Measurements from ENCODE around the gene ARL13B. TPM values are rescaled to one million over a fixed set of nuclear protein-coding genes. Genes with fewer than 3 reads are reported as not detected.

The ARL13B gene
- total and polyA plus RNA-seq, 2 of the 13 experiments (the other 11 are each of a cell fraction or from before 2014, with no cell fraction given): 2.2 to 9.6 TPM

GRCh38 chr3:94062513-94063404, 82.8 kb downstream of the ARL13B start, which contains the start of the genes DHFR2 and NSUN3 (continued):
- TF ChIP-seq TMF1 (CRISPR knock-in tag; IDR thresholded peaks at IDR 0.05; ENCODE audit: low read depth) (peak; percentile 42; the same call in 1 of the 2 replicates), ZNF781 (CRISPR knock-in tag; IDR thresholded peaks at IDR 0.05; ENCODE audit: borderline replicate concordance, not compliant biosample characterization) (peak; percentile 45), NCOA1 (CRISPR knock-in tag; IDR thresholded peaks at IDR 0.05) (no peak), CBX1 (IDR thresholded peaks at IDR 0.05; ENCODE audit: low read depth) (peak; percentile 26), PRDM15 (CRISPR knock-in tag; IDR thresholded peaks at IDR 0.05) (no peak), PITX1 (CRISPR knock-in tag; IDR thresholded peaks at IDR 0.05) (peak; percentile 86), ZNF329 (CRISPR knock-in tag; IDR thresholded peaks at IDR 0.05; ENCODE audit: low read depth) (no peak), PAWR (CRISPR knock-in tag; IDR thresholded peaks at IDR 0.05; ENCODE audit: borderline replicate concordance) (no peak), ZNF136 (CRISPR knock-in tag; IDR thresholded peaks at IDR 0.05; ENCODE audit: low read depth) (0 out of 2 replicates have a peak, but pooled peaks have one; percentile 68), TBX2 (CRISPR knock-in tag; IDR thresholded peaks at IDR 0.05; ENCODE audit: borderline replicate concordance) (peak; percentile 62; the same call in 1 of the 2 replicates), ZNF512 (CRISPR knock-in tag; IDR thresholded peaks at IDR 0.05) (no peak), ZNF264 (CRISPR knock-in tag; IDR thresholded peaks at IDR 0.05) (no peak), POLR2A (IDR thresholded peaks at IDR 0.05; ENCODE audit: insufficient read depth in 1 of 2, low read depth in 2 of 2, low read length in 2 of 2) (peak; percentile 74 to 77), DRAP1 (CRISPR knock-in tag; IDR thresholded peaks at IDR 0.05) (peak; percentile 75), ZNF431 (CRISPR knock-in tag; IDR thresholded peaks at IDR 0.05; ENCODE audit: borderline replicate concordance, low read depth) (peak; percentile 42; the same call in 1 of the 2 replicates), ETS1 (CRISPR knock-in tag; IDR thresholded peaks at IDR 0.05) (no peak)
